ENCODE data around the gene TATDN3. TPM values are rescaled to one million over a fixed set of nuclear protein-coding genes. Genes with fewer than 3 reads are reported as not detected.

The TATDN3 gene
- total and polyA plus RNA-seq, 8 donors = 7.7 to 10.4 (median 8.8) TPM

- FAIRE-seq (no peak), ATAC-seq (no peak), DNase-seq (no peak)
- no peak for TF ChIP-seq CTCF (IDR thresholded peaks at IDR 0.05)
- Histone ChIP-seq H3K36me3 (no peaks in the 10 kb centered on the region), H3K4me3 (no peak overlapping the region), H3K9me3 (no peaks in the 10 kb centered on the region), H3K27me3 (no peaks in the 10 kb centered on the region), H3K4me1 (no peaks in the 10 kb centered on the region), H3K27ac (no peak overlapping the region)
- 93 to 99% methylated on average over 2 of the region's 2 CpGs for WGBS, 2 donors
- intact Hi-C loops (cut with DNase I) = no loop called here
Measured at GRCh38 chr1:212781225-212781624, 10.5 kb upstream of the TATDN3 start.

GRCh38 chr1:212782422-212783154 is 9.1 kb upstream of the TATDN3 start:
- FAIRE-seq (no peak), ATAC-seq (peak in 3 of 4 donors; percentile 70 to 78 (median 77)), DNase-seq (no peak)
- H3K27me3 ChIP-seq = no peaks in the 10 kb centered on the region
- H3K9me3 ChIP-seq = no peaks in the 10 kb centered on the region
- 93 to 97% methylated on average over 3 of the region's 3 CpGs for WGBS, 2 donors
- TF ChIP-seq CTCF (IDR thresholded peaks at IDR 0.05) = peak in 3 of 4 donors; percentile 32 to 42 (median 33)
- H3K27ac ChIP-seq = no peak overlapping the region
- H3K36me3 ChIP-seq = no peaks in the 10 kb centered on the region
- intact Hi-C loops (cut with DNase I) = no loop called here
- H3K4me3 ChIP-seq = no peak overlapping the region
- H3K4me1 ChIP-seq = no peaks in the 10 kb centered on the region

GRCh38 chr1:212783976-212784375 is 7.7 kb upstream of the TATDN3 start:
- FAIRE-seq = no peak
- no peak overlapping the region for H3K27ac ChIP-seq
- DNase-seq = no peak
- H3K9me3 ChIP-seq = no peaks in the 10 kb centered on the region
- no peak for TF ChIP-seq CTCF (IDR thresholded peaks at IDR 0.05)
- no peaks in the 10 kb centered on the region for H3K27me3 ChIP-seq
- intact Hi-C loops (cut with DNase I) = no loop called here
- ATAC-seq = no peak
- 75 to 89% methylated on average over 1 of the region's 1 CpG for WGBS, 2 donors
- H3K4me1 ChIP-seq = peaks cover 0 to 2% (median 2%) of the 10 kb centered on the region in 3 donors
- no peaks in the 10 kb centered on the region for H3K36me3 ChIP-seq
- no peak overlapping the region for H3K4me3 ChIP-seq

GRCh38 chr1:212785871-212786270 is 5.8 kb upstream of the TATDN3 start:
- Histone ChIP-seq H3K4me1 (peaks cover 4 to 13% (median 8%) of the 10 kb centered on the region in 3 donors), H3K27me3 (no peaks in the 10 kb centered on the region), H3K4me3 (no peak overlapping the region), H3K9me3 (no peaks in the 10 kb centered on the region), H3K36me3 (no peaks in the 10 kb centered on the region), H3K27ac (no peak overlapping the region)
- DNase-seq (no peak), ATAC-seq (no peak), FAIRE-seq (no peak)
- 94 to 96% methylated on average over 1 of the region's 1 CpG for WGBS, 2 donors
- no peak for TF ChIP-seq CTCF (IDR thresholded peaks at IDR 0.05)
- intact Hi-C loops (cut with DNase I) = loop anchor here in 1 of 3 donors (5.0 kb wide), 1 partner anchor 119 kb away; no protein-coding TSS in a partner anchor

GRCh38 chr1:212791261-212791675 is 426 bp upstream of the TATDN3 start:
- peaks cover 4 to 21% (median 9%) of the 10 kb centered on the region in 3 donors for H3K4me1 ChIP-seq
- no peaks in the 10 kb centered on the region for H3K27me3 ChIP-seq
- H3K36me3 ChIP-seq = no peaks in the 10 kb centered on the region
- ATAC-seq = peak; percentile 41 to 69 (median 56)
- peak overlapping the region; percentile 56 to 98 (median 64) for H3K4me3 ChIP-seq
- TF ChIP-seq CTCF (IDR thresholded peaks at IDR 0.05) = no peak
- no peaks in the 10 kb centered on the region for H3K9me3 ChIP-seq
- no peak for FAIRE-seq
- 0% methylated on average over 22 of the region's 22 CpGs for WGBS, 2 donors
- H3K27ac ChIP-seq = peak overlapping the region; percentile 64 to 98 (median 88)
- intact Hi-C loops (cut with DNase I) = no loop called here
- DNase-seq = no peak

Data from pancreas (tissue), 10 donors.